ENCODE data around the gene DNASE1L2.
"Not testable (repeated sequence)": the region's sequence is repeated elsewhere in the genome, so short reads cannot be mapped to it uniquely, and the experiment has no call there.

The DNASE1L2 gene

GRCh38 chr16:2242598-2242997 is 6.4 kb downstream of the DNASE1L2 start:
- DNase-seq: no peak

GRCh38 chr16:2243031-2243528 is 6.8 kb downstream of the DNASE1L2 start:
- DNase-seq: no peak

GRCh38 chr16:2243781-2244180 is 7.5 kb downstream of the DNASE1L2 start:
- DNase-seq: no peak

- DNase-seq: no peak
Observed at GRCh38 chr16:2244301-2244700, 8.1 kb downstream of the DNASE1L2 start.

GRCh38 chr16:2244926-2245795 is 8.9 kb downstream of the DNASE1L2 start:
- no peak for DNase-seq

GRCh38 chr16:2246301-2246885 is 10.1 kb downstream of the DNASE1L2 start:
- DNase-seq: no peak

- no peak for DNase-seq
Observed at GRCh38 chr16:2250652-2251295, 14.5 kb downstream of the DNASE1L2 start.

GRCh38 chr16:2251296-2252111 is 15.3 kb downstream of the DNASE1L2 start, which contains the start of gene ECI1:
Gene ECI1 (minus strand): TSS chr16:2251587. CDS start chr16:2251566, 21 bp downstream.
- DNase-seq: peak; percentile 96

- DNase-seq: no peak
Observed at GRCh38 chr16:2252806-2253148, 16.5 kb downstream of the DNASE1L2 start.

GRCh38 chr16:2253293-2253692 is 17.0 kb downstream of the DNASE1L2 start:
- DNase-seq: no peak

GRCh38 chr16:2256531-2257140 is 20.4 kb downstream of the DNASE1L2 start:
- DNase-seq: no peak

- no peak for DNase-seq
Observed at GRCh38 chr16:2257726-2258125, 21.5 kb downstream of the DNASE1L2 start.

GRCh38 chr16:2258530-2258929 is 22.3 kb downstream of the DNASE1L2 start:
- not testable (repeated sequence) for DNase-seq

GRCh38 chr16:2260250-2260649 is 24.0 kb downstream of the DNASE1L2 start:
- no peak for DNase-seq

- not testable (repeated sequence) for DNase-seq
Observed at GRCh38 chr16:2263026-2263425, 26.8 kb downstream of the DNASE1L2 start.

- not testable (repeated sequence) for DNase-seq
Observed at GRCh38 chr16:2266887-2267286, 30.6 kb downstream of the DNASE1L2 start.

GRCh38 chr16:2267505-2267912 is 31.3 kb downstream of the DNASE1L2 start:
- DNase-seq: not testable (repeated sequence)

GRCh38 chr16:2267913-2268666 is 31.8 kb downstream of the DNASE1L2 start, which contains the start of gene RNPS1:
Gene RNPS1 (minus strand): TSS chr16:2268126. CDS start chr16:2264643, 3,483 bp downstream.
- peak; percentile 96 for DNase-seq

GRCh38 chr16:2270070-2270462 is 33.8 kb downstream of the DNASE1L2 start:
- DNase-seq: no peak

GRCh38 chr16:2270588-2271470 is 34.6 kb downstream of the DNASE1L2 start:
- no peak for DNase-seq

Measured in midbrain (tissue), 1 donor.